A549 (cell line): ENCODE data around the gene HRC.

Experiments used
- NFE2L2 ChIP-seq: fragments of 150-350 bp; conservative IDR thresholded peaks from 2 replicates; pipeline ENCODE4 v1.6.1; 2014; ENCODE audit warnings: low read length
- POLR2A ChIP-seq: IDR thresholded peaks from 2 replicates; pipeline ENCODE4 v1.6.1; 2012; ENCODE audit warnings: mild to moderate bottlenecking, low read length
- TF ChIP-seq, protein P1 (sequence below): fragments of 150-350 bp; IDR thresholded peaks from 2 replicates; pipeline ENCODE4 v1.6.1; 2014; ENCODE audit warnings: low read depth, mild to moderate bottlenecking, low read length
- TF ChIP-seq, protein P2 (sequence below): fragments of >200 bp; sonication (Bioruptor Twin); formaldehyde crosslinking; IDR thresholded peaks from 3 replicates; pipeline ENCODE4 v1.5.1; 2016

DNA sequence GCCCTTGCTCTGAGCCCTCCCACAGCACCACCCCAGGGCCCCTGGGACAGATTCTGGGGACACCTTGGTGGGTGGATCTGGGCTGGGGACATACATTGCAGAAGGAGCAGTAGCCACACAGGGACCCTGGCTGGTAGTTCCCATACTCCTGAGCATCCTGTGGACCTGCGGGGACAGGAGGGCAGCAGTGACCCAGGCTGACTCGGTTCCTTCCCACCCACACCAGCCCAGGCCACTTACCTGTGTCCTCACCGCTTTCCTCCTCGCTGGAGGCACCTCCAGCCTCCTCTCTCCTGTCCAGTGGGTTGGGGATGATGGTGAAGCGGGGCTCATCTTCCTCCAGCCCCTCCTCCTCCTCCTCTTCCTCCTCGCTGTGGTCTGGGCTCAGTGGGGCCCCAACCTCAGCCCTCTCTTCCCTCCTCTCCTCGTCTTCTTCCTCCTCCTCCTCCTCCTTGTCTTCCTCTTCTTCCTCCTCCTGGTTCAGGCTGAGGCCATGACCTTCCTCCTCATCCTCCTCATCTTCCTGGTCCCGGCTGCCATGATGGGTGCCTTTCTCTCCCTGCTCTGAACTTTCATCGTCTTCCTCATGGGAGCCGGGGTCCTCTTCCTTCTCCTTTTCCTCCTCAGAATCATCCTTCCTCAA, 1.9 kb downstream of the HRC start:
- TF ChIP-seq, protein P1, sequence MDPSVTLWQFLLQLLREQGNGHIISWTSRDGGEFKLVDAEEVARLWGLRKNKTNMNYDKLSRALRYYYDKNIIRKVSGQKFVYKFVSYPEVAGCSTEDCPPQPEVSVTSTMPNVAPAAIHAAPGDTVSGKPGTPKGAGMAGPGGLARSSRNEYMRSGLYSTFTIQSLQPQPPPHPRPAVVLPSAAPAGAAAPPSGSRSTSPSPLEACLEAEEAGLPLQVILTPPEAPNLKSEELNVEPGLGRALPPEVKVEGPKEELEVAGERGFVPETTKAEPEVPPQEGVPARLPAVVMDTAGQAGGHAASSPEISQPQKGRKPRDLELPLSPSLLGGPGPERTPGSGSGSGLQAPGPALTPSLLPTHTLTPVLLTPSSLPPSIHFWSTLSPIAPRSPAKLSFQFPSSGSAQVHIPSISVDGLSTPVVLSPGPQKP = no peak
- TF ChIP-seq, protein P2, sequence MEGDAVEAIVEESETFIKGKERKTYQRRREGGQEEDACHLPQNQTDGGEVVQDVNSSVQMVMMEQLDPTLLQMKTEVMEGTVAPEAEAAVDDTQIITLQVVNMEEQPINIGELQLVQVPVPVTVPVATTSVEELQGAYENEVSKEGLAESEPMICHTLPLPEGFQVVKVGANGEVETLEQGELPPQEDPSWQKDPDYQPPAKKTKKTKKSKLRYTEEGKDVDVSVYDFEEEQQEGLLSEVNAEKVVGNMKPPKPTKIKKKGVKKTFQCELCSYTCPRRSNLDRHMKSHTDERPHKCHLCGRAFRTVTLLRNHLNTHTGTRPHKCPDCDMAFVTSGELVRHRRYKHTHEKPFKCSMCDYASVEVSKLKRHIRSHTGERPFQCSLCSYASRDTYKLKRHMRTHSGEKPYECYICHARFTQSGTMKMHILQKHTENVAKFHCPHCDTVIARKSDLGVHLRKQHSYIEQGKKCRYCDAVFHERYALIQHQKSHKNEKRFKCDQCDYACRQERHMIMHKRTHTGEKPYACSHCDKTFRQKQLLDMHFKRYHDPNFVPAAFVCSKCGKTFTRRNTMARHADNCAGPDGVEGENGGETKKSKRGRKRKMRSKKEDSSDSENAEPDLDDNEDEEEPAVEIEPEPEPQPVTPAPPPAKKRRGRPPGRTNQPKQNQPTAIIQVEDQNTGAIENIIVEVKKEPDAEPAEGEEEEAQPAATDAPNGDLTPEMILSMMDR = no peak
- TF ChIP-seq NFE2L2 (no peak), POLR2A (no peak)
